Left forelimb (tissue), 1 donor: Measurements from ENCODE around the gene TCERG1L.
"Not testable (repeated sequence)": the region's sequence is repeated elsewhere in the genome, so short reads cannot be mapped to it uniquely, and the experiment has no call there.

Experiments used
- DNase-seq: peaks from one replicate; pipeline ENCODE4 v3.0.0-alpha.2; 2018; ENCODE audit warnings: low spot score

TCERG1L gene

GRCh38 chr10:131145756-131146155, 165.8 kb downstream of the TCERG1L start:
- DNase-seq = no peak

- DNase-seq = no peak
Measured at GRCh38 chr10:131144711-131145375, 166.7 kb downstream of the TCERG1L start.

- no peak for DNase-seq
Measured at GRCh38 chr10:131144196-131144595, 167.3 kb downstream of the TCERG1L start.

GRCh38 chr10:131143425-131144165, 167.9 kb downstream of the TCERG1L start:
- DNase-seq = no peak

GRCh38 chr10:131142517-131143380, 168.8 kb downstream of the TCERG1L start:
- no peak for DNase-seq

GRCh38 chr10:131141645-131142516, 169.6 kb downstream of the TCERG1L start:
- DNase-seq = no peak

GRCh38 chr10:131141207-131141606, 170.3 kb downstream of the TCERG1L start:
- DNase-seq = no peak

GRCh38 chr10:131140606-131141005, 170.9 kb downstream of the TCERG1L start:
- DNase-seq = no peak

GRCh38 chr10:131137223-131137622, 174.3 kb downstream of the TCERG1L start:
- no peak for DNase-seq

- not testable (repeated sequence) for DNase-seq
Measured at GRCh38 chr10:131136336-131136735, 175.2 kb downstream of the TCERG1L start.

- no peak for DNase-seq
Measured at GRCh38 chr10:131135716-131136115, 175.8 kb downstream of the TCERG1L start.

GRCh38 chr10:131134651-131135050, 176.9 kb downstream of the TCERG1L start:
- DNase-seq = no peak

GRCh38 chr10:131134001-131134576, 177.4 kb downstream of the TCERG1L start:
- no peak for DNase-seq

GRCh38 chr10:131132681-131133080, 178.8 kb downstream of the TCERG1L start:
- no peak for DNase-seq

- no peak for DNase-seq
Measured at GRCh38 chr10:131131726-131132591, 179.6 kb downstream of the TCERG1L start.

- DNase-seq = no peak
Measured at GRCh38 chr10:131130025-131130424, 181.5 kb downstream of the TCERG1L start.

- DNase-seq = no peak
Measured at GRCh38 chr10:131129544-131129943, 182.0 kb downstream of the TCERG1L start.

- no peak for DNase-seq
Measured at GRCh38 chr10:131128731-131129130, 182.8 kb downstream of the TCERG1L start.

GRCh38 chr10:131127610-131128009, 183.9 kb downstream of the TCERG1L start:
- no peak for DNase-seq

- no peak for DNase-seq
Measured at GRCh38 chr10:131127138-131127589, 184.4 kb downstream of the TCERG1L start.
